AG09319 (cell line): ENCODE data around the gene KAT14.
"Not testable (repeated sequence)": the region's sequence is repeated elsewhere in the genome, so short reads cannot be mapped to it uniquely, and the experiment has no call there.

ENCODE experiments used
- DNase-seq: peaks from one replicate; pipeline ENCODE4 v3.0.0-alpha.2; 2010; ENCODE audit warnings: low read depth; ENCODE audit errors: extremely low read depth
- TF ChIP-seq, protein P1 (sequence below): IDR thresholded peaks from 2 replicates; pipeline ENCODE4 v1.5.1; 2011; ENCODE audit warnings: low read depth, mild to moderate bottlenecking, inconsistent platforms, low read length, moderate library complexity

KAT14 gene

DNA sequence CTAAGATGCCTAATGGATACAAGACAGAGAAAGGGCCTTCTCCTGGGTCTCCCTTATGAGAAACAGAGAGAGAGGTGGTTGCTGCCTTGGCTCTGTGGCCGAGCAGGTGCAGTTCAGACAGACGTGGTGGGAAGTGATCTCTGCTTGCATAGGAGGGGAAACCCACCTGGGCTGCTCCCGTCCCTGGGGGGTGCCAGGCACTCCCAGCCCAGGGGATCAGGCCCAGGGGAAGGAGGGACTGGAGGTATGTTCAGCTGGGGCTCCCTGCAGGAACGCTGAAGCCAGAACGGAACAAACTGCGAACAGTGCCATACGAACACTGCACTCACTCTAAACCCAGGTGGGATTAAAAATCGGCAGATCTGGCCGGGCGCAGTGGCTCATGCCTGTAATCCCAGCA lies 44.3 kb upstream of the KAT14 start:
- DNase-seq = no peak
- TF ChIP-seq, protein P1, sequence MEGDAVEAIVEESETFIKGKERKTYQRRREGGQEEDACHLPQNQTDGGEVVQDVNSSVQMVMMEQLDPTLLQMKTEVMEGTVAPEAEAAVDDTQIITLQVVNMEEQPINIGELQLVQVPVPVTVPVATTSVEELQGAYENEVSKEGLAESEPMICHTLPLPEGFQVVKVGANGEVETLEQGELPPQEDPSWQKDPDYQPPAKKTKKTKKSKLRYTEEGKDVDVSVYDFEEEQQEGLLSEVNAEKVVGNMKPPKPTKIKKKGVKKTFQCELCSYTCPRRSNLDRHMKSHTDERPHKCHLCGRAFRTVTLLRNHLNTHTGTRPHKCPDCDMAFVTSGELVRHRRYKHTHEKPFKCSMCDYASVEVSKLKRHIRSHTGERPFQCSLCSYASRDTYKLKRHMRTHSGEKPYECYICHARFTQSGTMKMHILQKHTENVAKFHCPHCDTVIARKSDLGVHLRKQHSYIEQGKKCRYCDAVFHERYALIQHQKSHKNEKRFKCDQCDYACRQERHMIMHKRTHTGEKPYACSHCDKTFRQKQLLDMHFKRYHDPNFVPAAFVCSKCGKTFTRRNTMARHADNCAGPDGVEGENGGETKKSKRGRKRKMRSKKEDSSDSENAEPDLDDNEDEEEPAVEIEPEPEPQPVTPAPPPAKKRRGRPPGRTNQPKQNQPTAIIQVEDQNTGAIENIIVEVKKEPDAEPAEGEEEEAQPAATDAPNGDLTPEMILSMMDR = no peak

GRCh38 chr20:18094191-18094590 lies 43.5 kb upstream of the KAT14 start:
- TF ChIP-seq, protein P1 = no peak
- no peak for DNase-seq

- not testable (repeated sequence) for DNase-seq
Measured at GRCh38 chr20:18100569-18100968, 37.1 kb upstream of the KAT14 start.

GRCh38 chr20:18101125-18101810 lies 36.4 kb upstream of the KAT14 start:
- DNase-seq = no peak
- TF ChIP-seq, protein P1 = no peak

- TF ChIP-seq, protein P1 = no peak
- DNase-seq = no peak
Measured at GRCh38 chr20:18103497-18103896, 34.2 kb upstream of the KAT14 start.

DNA sequence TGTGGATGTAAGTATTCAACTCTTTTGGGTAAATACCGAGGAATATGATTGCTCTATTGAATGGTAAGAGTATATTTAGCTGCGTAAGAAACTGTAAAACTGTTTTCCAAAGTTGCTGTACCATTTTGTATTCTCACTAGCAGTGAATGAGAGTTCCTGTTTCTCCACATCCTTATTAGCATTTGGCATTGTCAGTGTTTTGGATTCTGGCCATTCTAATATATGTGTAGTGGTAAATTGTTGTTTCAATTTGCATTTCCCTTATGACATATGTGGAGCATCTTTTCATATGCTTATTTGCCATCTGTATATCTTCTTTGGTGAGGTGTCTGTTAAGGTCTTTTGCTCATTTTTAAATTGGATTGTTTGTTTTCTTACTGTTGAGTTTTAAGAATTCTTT lies 29.3 kb upstream of the KAT14 start:
- TF ChIP-seq, protein P1 = no peak

GRCh38 chr20:18128574-18128973 lies 9.1 kb upstream of the KAT14 start:
- DNase-seq = not testable (repeated sequence)

More for the DNA sequence above, 29.3 kb upstream of the KAT14 start:
- DNase-seq = no peak

DNA sequence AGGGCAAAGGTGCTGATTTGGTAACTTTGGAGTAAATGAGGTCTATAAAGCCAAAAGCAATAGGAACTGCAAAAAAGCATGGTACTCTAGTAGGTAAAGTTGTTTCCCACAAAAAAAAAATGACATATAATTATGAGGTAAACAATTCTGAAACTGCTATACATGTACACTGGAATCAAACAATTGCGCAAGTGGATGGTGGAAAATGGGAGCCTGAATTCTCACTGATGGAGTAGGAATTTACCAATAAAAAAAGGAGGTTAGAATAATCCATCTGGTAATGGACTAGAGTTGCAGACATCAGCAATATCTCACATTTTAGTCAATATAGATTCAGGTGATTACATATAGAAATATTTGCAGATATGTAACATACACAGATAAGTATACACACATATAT lies 5.0 kb upstream of the KAT14 start:
- no peak for DNase-seq

More for the DNA sequence above, 5.0 kb upstream of the KAT14 start:
- TF ChIP-seq, protein P1 = no peak
